Measurements from ENCODE around the gene PRKG1.
"Not testable (repeated sequence)": the region's sequence is repeated elsewhere in the genome, so short reads cannot be mapped to it uniquely, and the experiment has no call there.

The PRKG1 gene

GRCh38 chr10:51170518-51171245 is 96.4 kb downstream of the PRKG1 start:
- no peak for DNase-seq (ENCODE audit: low read depth, low spot score)

- no peak for DNase-seq (ENCODE audit: low read depth, low spot score)
Measured at GRCh38 chr10:51171946-51172345, 97.7 kb downstream of the PRKG1 start.

- DNase-seq (ENCODE audit: low read depth, low spot score): no peak
Measured at GRCh38 chr10:51176976-51177695, 102.8 kb downstream of the PRKG1 start.

DNA sequence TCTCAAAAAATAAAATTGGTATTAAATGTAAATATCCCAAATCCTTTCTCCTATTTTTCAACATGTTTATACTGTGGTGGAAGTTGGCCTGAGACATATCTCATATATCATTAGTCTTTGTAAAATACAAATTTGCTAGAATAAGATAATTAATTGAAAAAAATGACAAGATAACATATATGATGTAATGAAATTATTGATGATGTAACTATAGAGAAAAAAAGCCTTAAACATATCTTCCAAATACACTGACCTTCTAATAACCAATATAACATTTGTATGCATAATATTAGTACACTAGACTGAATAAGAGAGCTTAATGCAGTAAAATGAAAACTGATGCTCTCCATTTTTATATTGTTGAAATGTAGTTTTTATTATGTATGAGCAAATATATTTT is 104.3 kb downstream of the PRKG1 start:
- no peak for DNase-seq (ENCODE audit: low read depth, low spot score)

DNA sequence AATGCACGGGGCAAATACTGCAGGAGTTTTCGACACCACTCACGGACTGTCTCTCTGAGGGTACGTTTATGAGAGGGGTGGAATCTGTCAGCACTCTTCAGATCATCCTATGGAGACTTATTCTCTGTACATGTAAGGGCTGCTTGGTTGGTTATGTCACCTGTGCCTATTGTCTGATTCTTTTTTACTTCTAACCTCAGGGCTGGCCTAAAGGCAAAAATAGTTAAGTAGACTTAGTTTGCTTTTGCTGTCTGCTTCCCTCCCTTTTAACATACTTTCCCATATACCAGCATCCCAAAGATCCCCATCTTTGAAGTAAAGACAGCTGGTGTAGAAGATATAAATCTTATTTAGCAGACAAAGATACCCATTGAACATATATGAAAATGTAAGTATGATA is 105.9 kb downstream of the PRKG1 start:
- DNase-seq (ENCODE audit: low read depth, low spot score): no peak

DNA sequence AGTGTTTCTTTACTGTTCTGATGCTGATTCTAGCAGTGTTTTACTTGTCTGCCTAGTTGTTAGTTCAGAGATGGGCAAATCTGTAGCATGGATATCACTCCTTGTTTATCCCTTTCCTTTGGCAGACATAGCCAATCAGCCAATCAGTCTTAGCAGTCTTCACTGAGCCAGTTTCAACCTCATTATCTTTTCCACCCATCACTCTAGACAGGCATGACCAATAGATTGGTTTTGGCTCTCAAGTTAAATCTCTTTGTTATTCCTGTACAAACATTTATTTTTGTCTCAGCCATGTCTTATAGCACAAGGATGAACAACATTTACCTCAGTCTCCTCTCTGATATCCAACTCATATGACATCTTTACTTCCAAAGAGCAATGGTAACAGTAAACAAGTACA is 109.5 kb downstream of the PRKG1 start:
- no peak for DNase-seq (ENCODE audit: low read depth, low spot score)

- DNase-seq (ENCODE audit: low read depth, low spot score): no peak
Measured at GRCh38 chr10:51186361-51186760, 112.1 kb downstream of the PRKG1 start.

DNA sequence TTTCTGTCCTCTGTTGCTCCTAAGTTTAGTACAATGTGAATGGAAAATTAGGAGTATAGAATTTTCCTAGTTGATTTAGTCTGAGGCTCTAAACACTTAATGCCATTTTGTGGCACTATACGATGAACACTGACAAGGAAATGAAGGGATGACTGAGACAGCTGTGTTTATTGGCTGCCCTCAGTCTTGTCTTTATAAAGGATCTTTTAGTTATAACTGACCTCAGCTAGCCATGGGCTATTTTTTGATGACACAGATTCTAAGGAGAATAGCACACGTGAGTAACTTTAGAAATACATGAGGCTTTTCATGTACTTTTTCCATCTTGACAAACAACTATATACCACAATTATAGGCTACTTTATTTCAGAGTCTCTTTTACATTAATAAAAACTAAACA is 113.7 kb downstream of the PRKG1 start:
- DNase-seq (ENCODE audit: low read depth, low spot score): no peak

DNA sequence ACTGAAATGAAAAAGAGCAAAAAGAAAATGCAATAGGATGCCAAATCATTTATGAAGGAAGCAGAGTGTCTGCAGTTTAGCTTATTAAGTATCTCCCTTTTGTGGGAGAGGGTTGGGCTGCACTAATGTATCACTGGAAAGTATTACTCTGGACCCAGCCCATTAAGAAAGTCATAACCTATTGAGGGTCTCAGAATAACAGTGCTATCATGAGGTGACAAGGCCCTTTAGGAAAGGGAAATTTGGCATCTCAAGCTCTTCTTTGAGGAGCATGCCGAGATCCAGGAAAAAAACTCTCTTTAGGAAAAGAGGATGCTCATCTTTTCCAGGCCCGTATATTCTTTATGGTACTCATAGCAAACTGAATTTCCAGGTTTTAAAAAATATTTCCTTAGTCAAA is 114.6 kb downstream of the PRKG1 start:
- DNase-seq (ENCODE audit: low read depth, low spot score): no peak

DNA sequence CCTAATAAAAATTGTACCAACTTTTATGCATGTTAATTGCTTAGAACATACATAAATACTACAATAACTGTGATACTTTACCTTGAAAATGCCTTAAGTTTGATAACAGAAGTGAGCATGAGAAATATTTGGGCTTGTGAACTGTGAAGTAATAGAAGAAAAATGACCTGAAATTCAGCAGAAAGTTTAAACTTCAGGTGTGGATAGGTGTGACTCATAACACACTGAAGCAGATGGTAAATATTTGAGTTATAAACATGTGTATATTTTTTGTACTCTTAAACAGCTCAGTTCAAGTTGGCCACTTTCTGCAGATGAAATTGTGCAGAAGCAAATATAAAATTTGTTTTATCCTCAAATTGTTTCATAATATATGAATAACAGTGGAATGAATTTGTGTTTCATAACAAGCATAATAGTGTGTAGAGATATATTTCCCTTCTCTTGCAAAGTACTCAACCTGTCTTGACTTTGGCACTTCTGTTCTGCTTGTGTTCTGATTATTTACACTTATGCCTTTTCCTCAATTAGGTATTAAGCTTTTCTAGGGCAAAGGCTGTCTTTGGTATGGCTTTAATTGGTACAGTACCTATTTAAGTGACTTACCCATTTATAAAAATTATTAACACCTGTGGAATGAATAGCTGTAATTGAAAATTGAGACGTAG is 122.4 kb downstream of the PRKG1 start:
- DNase-seq (ENCODE audit: low read depth, low spot score): no peak

GRCh38 chr10:51198170-51198569 is 123.9 kb downstream of the PRKG1 start:
- DNase-seq (ENCODE audit: low read depth, low spot score): no peak

GRCh38 chr10:51201947-51202346 is 127.7 kb downstream of the PRKG1 start:
- DNase-seq (ENCODE audit: low read depth, low spot score): no peak

DNA sequence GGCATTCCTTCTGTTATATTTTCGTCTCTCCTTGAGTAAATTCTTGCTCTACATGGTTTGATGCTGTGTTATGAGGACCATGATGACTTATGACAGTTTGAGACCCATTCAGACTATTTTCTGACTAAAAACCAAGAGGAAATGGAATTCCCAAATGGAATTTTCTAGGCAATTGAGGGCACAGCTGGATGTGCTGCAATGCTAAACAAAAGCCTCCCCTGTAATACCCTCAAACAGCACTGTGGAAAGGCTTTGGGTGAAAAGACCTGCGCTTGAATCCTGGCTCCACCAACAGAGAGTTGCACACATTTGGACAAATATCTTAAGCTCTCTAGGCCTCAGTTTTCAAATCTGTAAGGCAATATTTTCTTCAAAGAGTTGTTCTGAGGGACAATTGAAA is 129.1 kb downstream of the PRKG1 start:
- no peak for DNase-seq (ENCODE audit: low read depth, low spot score)

GRCh38 chr10:51204066-51204465 is 129.8 kb downstream of the PRKG1 start:
- DNase-seq (ENCODE audit: low read depth, low spot score): no peak

GRCh38 chr10:51204701-51205100 is 130.4 kb downstream of the PRKG1 start:
- no peak for DNase-seq (ENCODE audit: low read depth, low spot score)

DNA sequence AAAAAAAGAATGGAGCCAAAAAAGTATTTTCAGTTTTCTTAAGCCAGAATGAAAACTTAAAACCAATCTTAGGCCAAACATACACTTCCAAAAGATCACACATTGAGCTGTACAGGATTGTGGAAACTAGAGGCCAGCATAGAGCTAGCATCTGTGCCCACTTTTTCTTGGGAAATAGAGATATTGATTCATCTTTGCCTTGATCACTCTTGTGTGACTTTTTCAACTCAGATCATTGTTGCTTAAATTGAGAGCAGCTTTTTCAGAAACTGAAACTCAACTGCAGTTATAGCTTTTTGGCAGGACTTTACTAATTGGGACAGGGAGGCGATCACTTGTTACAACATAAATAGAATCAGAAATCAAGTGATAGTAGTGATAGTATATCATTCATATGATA is 132.2 kb downstream of the PRKG1 start:
- no peak for DNase-seq (ENCODE audit: low read depth, low spot score)

DNA sequence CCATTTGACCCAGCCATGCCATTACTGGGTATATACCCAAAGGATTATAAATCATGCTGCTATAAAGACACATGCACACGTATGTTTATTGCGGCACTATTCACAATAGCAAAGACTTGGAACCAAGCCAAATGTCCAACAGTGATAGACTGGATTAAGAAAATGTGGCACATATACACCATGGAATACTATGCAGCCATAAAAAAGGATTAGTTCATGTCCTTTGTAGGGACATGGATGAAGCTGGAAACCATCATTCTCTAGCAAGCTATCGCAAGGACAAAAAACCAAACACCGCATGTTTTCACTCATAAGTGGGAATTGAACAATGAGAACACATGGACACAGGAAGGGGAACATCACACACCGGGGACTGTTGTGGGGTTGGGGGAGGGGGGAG is 138.7 kb downstream of the PRKG1 start:
- not testable (repeated sequence) for DNase-seq (ENCODE audit: low read depth, low spot score)

- DNase-seq (ENCODE audit: low read depth, low spot score): no peak
Measured at GRCh38 chr10:51214207-51215196, 140.2 kb downstream of the PRKG1 start.

DNA sequence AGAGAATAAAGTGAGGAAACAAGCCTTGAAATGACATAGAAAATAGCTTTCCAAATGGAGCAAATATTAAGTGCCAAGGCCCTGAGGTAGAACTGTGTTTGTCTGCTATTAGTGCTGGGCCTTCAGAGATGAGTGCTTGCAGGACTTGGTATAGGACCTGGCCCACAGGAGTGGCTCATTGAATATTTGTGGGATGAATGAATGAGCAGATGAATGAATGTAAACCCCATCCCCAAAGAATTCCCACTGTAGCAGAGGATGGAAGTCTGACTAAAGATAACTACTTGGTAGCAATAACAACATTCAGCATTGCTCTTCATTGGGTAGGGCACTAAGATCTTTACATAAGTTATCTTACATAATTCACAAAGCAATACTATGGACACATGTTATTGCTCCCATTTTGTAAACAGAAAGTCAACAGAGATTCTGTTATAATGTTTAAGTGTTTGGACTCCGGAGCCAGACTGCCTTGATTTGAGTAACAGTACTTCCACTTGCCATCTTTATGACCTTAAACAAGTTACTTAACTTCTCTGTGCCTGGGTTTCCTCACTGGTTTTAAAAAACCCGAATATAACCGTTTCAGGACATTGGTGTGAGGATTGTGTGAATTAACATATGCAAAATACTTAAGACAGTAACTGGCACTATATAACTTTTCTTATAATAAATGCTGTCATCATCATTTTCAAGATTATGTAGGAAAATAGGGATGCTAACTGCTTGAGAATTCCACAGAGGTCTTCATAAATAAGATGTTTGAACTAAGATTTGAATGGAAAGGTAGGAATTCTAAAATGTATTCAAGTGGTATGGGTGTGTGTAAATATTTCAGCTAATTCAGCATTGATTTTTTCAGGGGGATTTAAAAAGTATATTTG is 141.9 kb downstream of the PRKG1 start:
- DNase-seq (ENCODE audit: low read depth, low spot score): no peak

DNA sequence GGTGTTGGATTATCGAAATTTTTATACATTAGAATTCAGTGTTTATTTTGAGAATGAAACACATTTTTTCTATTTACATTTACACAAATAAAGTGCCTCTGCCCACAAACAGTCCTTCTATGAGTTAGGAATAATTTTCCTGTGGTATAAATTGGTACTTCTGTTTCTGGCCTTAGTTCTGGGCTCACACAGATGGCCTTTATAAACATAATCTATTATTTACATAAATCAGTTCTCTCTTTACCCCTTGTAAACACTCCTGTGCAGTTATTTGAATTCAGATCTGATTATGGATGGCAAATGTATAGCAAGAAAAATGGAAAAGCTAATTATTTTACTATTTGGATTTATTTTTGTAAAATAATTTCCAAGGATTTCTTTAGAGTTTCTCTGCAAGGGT is 143.2 kb downstream of the PRKG1 start:
- no peak for DNase-seq (ENCODE audit: low read depth, low spot score)

Data from activated CD4-positive, CD25-positive, alpha-beta regulatory T cell treated with anti-CD3 and anti-CD28 coated beads, Interleukin-2, amount 50 U/mL, for 16 hours (primary cell).